Stomach (tissue), 9 donors: ENCODE data around the gene SIGLEC7. TPM values are rescaled to one million over a fixed set of nuclear protein-coding genes. Genes with fewer than 3 reads are reported as not detected.

Source experiments
- DNase-seq, 2 donors: peaks; one replicate each; pipeline versions ENCODE4 v3.0.0 to v3.0.0-alpha.2; 2013 to 2019
- H3K27ac ChIP-seq, 5 donors: fragments of 200-600 bp in 4 of 5; sonication (generic) in 4 of 5; one replicate each; pipeline ENCODE4 v1.5.1; 2013 to 2019; ENCODE audit warnings: mild to moderate bottlenecking in 1 of 5, moderate library complexity in 1 of 5
- H3K27me3 ChIP-seq, 3 donors: fragments of 200-600 bp; sonication (generic); one replicate each; pipeline ENCODE4 v1.5.1; 2017 to 2019; ENCODE audit warnings: mixed run types in 1 of 3
- H3K36me3 ChIP-seq, 4 donors: fragments of 200-600 bp; sonication (generic); 1 replicate in 3 of 4; 2 replicates in 1 of 4; pipeline ENCODE4 v1.5.1; 2016 to 2019
- H3K4me1 ChIP-seq, 4 donors: fragments of 200-600 bp; sonication (generic); one replicate each; pipeline ENCODE4 v1.5.1; 2016 to 2019
- H3K4me3 ChIP-seq, 4 donors: fragments of 200-600 bp; sonication (generic) in 3 of 4; one replicate each; pipeline ENCODE4 v1.5.1; 2016 to 2019; ENCODE audit warnings: mild to moderate bottlenecking in 1 of 4
- H3K9me3 ChIP-seq, 4 donors: fragments of 200-600 bp; sonication (generic); one replicate each; pipeline ENCODE4 v1.5.1; 2016 to 2019
- EP300 ChIP-seq: sonication (generic); formaldehyde crosslinking; IDR thresholded peaks from one replicate; pipeline ENCODE4 v1.6.1; 2017; ENCODE audit warnings: antibody characterized with exemption
- POLR2A ChIP-seq, 4 donors: fragments of 450-650 bp; IDR thresholded peaks; one replicate each; pipeline ENCODE4 v1.6.1; 2016; ENCODE audit warnings: antibody characterized with exemption in 4 of 4, control low read depth in 2 of 4, mild to moderate bottlenecking in 1 of 4, moderate library complexity in 1 of 4
- POLR2AphosphoS5 ChIP-seq, 3 donors: sonication (generic); formaldehyde crosslinking; IDR thresholded peaks; one replicate each; pipeline ENCODE4 v1.6.1; 2016; ENCODE audit warnings: antibody characterized with exemption in 3 of 3
- WGBS, 5 donors: extraction: QIAGEN DNeasy Blood & Tissue Kit in 3 of 5; methylation state at CpG; one replicate each; pipeline versions ENCODE4 v1.1.5 to v1.1.7; 2013 to 2018; 5-methylcytosine and 5-hydroxymethylcytosine counted together
- intact Hi-C: fragments of 100-400 bp; cut with DNase I; formaldehyde crosslinking; loops from one replicate; pipeline ENCODE4 v1.15.1; 2023; ENCODE audit warnings: low total_unique reads
- polyA plus RNA-seq, 3 donors: library from polyadenylated mRNA; stranded (reverse); fragments of 200-250 nt; gene quantifications; one replicate each; pipeline ENCODE4 v1.2.3, GENCODE V29; 2013
- total RNA-seq, 5 donors: library from RNA; depleted of rRNA; stranded (reverse); fragments of >200 nt; gene quantifications; one replicate each; pipeline versions ENCODE4 v1.1.0 to v1.2.3, GENCODE V29; 2014 to 2016
- TF ChIP-seq, protein P1 (sequence below), 7 experiments: fragments of 450-650 bp in 4 of 7; fragments of 200-600 bp in 3 of 7; sonication (generic) in 3 of 7; IDR thresholded peaks; one replicate each; pipeline ENCODE4 v1.5.1; 2016 to 2019; ENCODE audit warnings: antibody characterized with exemption in 7 of 7, control low read depth in 2 of 7, mild to moderate bottlenecking in 1 of 7
- donor health status: healthy with polysubstance abuse.
- donor health status: Bipolar disorder and iron deficiency.
- donor health status: healthy.

The SIGLEC7 gene
- total and polyA plus RNA-seq, 8 donors, result 0.18 to 1.8 (median 0.90) TPM; not detected in 4

GRCh38 chr19:51103926-51104341, 38.2 kb upstream of the SIGLEC7 start:
- WGBS, 5 donors, result 87 to 93% (median 90%) methylated on average over 35 to 49 of the region's 49 CpGs
- intact Hi-C loops, result no loop called here
- TF ChIP-seq POLR2A (IDR thresholded peaks at IDR 0.05), result no peak
- TF ChIP-seq POLR2AphosphoS5 (IDR thresholded peaks at IDR 0.05), result no peak
- no peak for TF ChIP-seq EP300
- TF ChIP-seq, protein P1, sequence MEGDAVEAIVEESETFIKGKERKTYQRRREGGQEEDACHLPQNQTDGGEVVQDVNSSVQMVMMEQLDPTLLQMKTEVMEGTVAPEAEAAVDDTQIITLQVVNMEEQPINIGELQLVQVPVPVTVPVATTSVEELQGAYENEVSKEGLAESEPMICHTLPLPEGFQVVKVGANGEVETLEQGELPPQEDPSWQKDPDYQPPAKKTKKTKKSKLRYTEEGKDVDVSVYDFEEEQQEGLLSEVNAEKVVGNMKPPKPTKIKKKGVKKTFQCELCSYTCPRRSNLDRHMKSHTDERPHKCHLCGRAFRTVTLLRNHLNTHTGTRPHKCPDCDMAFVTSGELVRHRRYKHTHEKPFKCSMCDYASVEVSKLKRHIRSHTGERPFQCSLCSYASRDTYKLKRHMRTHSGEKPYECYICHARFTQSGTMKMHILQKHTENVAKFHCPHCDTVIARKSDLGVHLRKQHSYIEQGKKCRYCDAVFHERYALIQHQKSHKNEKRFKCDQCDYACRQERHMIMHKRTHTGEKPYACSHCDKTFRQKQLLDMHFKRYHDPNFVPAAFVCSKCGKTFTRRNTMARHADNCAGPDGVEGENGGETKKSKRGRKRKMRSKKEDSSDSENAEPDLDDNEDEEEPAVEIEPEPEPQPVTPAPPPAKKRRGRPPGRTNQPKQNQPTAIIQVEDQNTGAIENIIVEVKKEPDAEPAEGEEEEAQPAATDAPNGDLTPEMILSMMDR (IDR thresholded peaks at IDR 0.05), result no peak
- H3K27ac ChIP-seq, result no peak overlapping the region
- no peaks in the 10 kb centered on the region for H3K27me3 ChIP-seq
- no peak overlapping the region for H3K4me3 ChIP-seq
- no peak for DNase-seq
- H3K9me3 ChIP-seq, result no peaks in the 10 kb centered on the region
- H3K4me1 ChIP-seq, result peaks cover 14 to 63% (median 36%) of the 10 kb centered on the region in 4 donors
- H3K36me3 ChIP-seq, result peaks cover 14 to 54% (median 53%) of the 10 kb centered on the region in 4 donors

DNA sequence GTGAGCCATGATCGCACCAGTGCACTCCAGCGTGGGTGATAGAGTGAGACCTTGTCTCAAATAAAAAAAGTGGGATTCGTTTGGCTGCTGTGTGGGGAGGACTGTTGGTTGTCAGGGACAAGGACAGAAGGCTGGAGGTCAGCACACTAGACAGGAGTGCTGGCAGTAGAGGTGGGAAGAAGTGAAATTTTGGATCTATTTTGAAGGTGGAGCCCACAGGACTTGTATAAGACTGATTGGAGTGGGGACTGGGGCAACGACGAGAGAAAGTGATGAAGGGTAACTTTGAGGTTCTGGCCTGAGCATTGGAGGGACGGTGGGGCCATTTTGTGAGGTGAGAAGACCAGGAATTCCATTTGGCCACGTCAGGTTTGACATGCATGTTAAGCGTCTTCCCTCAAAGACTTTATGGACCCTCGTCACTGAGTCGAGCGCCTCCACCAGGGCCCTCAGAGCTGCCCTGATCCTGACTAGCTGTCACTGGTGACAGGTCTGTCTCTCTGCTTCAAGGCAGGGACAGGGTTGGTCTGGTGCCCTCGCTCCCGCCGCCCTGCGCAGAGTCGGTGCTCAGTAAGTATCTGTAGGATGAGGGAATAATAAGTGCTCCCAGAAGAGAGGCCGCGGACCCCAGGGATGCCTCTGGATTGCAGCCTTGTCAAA, 34.6 kb upstream of the SIGLEC7 start:
- Histone ChIP-seq H3K27ac (peak overlapping the region in 4 of 5 donors; percentile 52 to 88 (median 78)), H3K4me3 (peak overlapping the region; percentile 60 to 96 (median 89)), H3K27me3 (peaks cover 0 to 3% (median 0%) of the 10 kb centered on the region in 3 donors), H3K4me1 (peaks cover 15 to 40% (median 26%) of the 10 kb centered on the region in 4 donors), H3K9me3 (no peaks in the 10 kb centered on the region), H3K36me3 (peaks cover 6 to 23% (median 21%) of the 10 kb centered on the region in 4 donors)
- no peak for TF ChIP-seq POLR2AphosphoS5 (IDR thresholded peaks at IDR 0.05)
- TF ChIP-seq EP300, result no peak
- intact Hi-C loops, result no loop called here
- 13 to 18% (median 16%) methylated on average over 13 to 18 of the region's 18 CpGs for WGBS, 5 donors
- DNase-seq, result no peak

DNA sequence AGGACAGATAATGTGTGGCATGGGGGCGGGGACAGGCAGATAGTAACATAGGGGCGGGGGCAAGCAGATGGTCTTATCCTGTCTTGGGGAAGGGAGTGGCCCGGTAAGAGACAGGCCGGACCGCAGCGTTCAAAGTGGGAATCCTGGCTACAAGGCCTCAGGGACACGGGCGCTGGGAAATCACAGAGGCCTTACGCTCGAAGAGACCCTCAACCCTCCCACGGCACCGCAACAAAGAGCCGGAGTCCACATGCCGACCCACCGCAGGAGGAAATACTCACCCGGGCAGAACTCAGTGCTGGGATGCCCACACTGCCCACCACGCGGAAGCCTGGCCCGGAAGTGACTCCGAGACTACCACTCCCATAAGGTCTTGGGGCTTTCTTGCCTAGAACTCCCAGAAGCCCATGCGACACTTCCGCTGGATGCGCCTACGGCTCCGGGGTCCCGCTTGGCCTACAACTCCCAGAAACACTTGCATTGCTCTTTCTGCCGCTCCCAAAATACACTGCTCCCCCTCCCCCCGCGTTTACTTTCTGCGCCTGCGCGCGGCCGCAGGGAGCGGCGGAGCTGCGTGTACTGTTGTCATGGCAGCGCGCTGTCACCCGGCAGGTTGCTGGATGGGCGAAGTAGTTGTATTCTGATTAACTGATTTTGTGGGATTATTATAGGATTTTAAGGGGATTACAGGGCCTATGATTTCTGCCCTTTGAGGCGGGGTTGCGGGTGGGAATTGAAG, 33.9 kb upstream of the SIGLEC7 start, which contains the start of gene CTU1:
Gene CTU1, minus strand, starts transcription at position 344 of the 739 bp plus-strand sequence. CDS start 3,840 bp downstream, outside the sequence.
- peak; percentile 98 to 100 for DNase-seq
- H3K27me3 ChIP-seq, result peaks cover 0 to 4% (median 0%) of the 10 kb centered on the region in 3 donors
- peak within 1 kb of the TSS; percentile 49 to 88 (median 77) for H3K27ac ChIP-seq
- H3K36me3 ChIP-seq, result peaks cover 5 to 20% (median 15%) of the 10 kb centered on the region in 4 donors
- WGBS, 5 donors, result 0 to 2% (median 0%) methylated on average over 28 to 43 of the region's 43 CpGs
- intact Hi-C loops, result no loop called here
- H3K4me3 ChIP-seq, result peak within 1 kb of the TSS; percentile 60 to 96 (median 89)
- H3K9me3 ChIP-seq, result no peaks in the 10 kb centered on the region
- peaks cover 15 to 33% (median 26%) of the 10 kb centered on the region in 4 donors for H3K4me1 ChIP-seq
- TF ChIP-seq POLR2A (IDR thresholded peaks at IDR 0.05), result no peak
- peak; percentile 49 to 95 (median 94) for TF ChIP-seq POLR2AphosphoS5 (IDR thresholded peaks at IDR 0.05)
- TF ChIP-seq, protein P1 (IDR thresholded peaks at IDR 0.05), result peak in 2 of 7 experiments; percentile 27 to 31

DNA sequence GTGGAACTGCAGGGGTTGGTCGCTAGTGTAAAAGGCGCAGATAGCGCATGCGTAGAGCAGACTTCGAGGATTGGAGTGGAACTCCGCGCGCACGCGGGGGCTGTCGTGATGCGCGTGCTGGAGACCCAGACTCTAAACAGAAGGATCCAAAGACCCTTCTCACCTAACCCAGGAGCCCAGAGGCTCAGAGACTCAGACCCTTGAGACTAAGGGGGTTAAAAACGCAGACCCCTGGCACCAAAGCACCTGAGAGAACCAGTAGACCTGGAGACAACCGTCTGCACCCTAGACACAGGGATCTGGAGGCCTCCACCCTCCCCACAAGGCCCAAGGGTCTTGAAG, 33.3 kb upstream of the SIGLEC7 start:
- peak overlapping the region; percentile 60 to 96 (median 89) for H3K4me3 ChIP-seq
- 2 to 9% (median 4%) methylated on average over 14 to 15 of the region's 15 CpGs for WGBS, 5 donors
- no peaks in the 10 kb centered on the region for H3K9me3 ChIP-seq
- peaks cover 0 to 4% (median 0%) of the 10 kb centered on the region in 3 donors for H3K27me3 ChIP-seq
- H3K27ac ChIP-seq, result peak overlapping the region; percentile 12 to 88 (median 60)
- TF ChIP-seq, protein P1 (IDR thresholded peaks at IDR 0.05), result no peak
- TF ChIP-seq EP300, result no peak
- TF ChIP-seq POLR2A (IDR thresholded peaks at IDR 0.05), result no peak
- no peak for TF ChIP-seq POLR2AphosphoS5 (IDR thresholded peaks at IDR 0.05)
- DNase-seq, result no peak
- peaks cover 15 to 31% (median 25%) of the 10 kb centered on the region in 4 donors for H3K4me1 ChIP-seq
- intact Hi-C loops, result no loop called here
- peaks cover 1 to 16% (median 10%) of the 10 kb centered on the region in 4 donors for H3K36me3 ChIP-seq
